ENCODE data around the gene FCRL5.

FCRL5 gene

DNA sequence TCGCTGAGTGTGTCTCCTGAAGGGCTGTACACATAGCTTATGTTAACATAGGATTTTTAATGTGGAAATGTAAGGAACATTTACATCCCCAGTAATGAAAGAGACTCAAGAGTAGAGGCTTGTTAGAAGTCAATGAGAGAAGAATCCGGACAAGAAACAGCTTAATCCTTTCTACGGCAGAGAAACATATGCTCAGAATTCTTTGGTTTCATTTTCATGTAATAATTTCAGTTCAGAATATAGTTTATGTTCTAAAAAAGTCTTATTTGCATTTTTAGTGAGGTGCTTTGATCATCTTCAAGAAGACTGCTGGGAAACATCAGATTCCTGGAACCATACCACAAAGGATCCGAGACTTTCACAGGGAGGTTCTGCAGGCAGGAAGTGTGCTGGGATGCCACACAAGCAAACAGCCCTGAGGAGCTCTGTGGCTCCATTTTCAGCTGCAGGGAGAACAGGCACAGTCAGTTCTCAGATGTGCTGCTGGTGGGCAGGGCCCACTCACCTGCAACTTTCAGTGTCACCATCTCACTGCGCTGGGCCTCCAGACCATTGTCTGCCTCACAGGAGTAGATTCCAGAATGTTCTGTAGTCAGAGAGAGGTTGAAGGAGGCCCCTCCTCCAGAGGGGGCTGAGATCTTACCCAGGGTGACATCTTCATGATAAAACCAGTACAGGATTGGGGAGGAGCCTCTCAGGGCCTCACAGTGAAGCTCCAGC lies 28.4 kb downstream of the FCRL5 start:
- no peak for DNase-seq (ENCODE audit: low read depth)

DNA sequence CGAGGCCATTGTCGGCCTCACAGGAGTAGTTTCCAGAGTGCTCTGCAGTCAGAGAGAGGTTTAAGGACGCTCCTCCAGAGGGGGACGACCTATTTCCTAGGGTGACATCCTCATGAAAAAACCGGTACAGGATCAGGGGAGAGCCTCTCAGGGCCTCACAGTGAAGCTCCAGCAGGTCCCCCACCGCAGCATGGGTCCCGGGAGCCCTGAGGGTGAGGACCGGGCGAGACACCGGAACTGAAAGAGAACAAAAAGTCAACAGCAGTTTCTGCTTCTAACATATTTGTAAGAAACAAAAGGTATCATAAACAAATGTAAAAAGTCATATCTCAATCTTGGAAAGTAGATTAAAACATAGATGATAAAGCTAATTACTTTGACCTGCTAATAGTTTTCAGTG lies 31.3 kb downstream of the FCRL5 start:
- no peak for DNase-seq (ENCODE audit: low read depth)

DNA sequence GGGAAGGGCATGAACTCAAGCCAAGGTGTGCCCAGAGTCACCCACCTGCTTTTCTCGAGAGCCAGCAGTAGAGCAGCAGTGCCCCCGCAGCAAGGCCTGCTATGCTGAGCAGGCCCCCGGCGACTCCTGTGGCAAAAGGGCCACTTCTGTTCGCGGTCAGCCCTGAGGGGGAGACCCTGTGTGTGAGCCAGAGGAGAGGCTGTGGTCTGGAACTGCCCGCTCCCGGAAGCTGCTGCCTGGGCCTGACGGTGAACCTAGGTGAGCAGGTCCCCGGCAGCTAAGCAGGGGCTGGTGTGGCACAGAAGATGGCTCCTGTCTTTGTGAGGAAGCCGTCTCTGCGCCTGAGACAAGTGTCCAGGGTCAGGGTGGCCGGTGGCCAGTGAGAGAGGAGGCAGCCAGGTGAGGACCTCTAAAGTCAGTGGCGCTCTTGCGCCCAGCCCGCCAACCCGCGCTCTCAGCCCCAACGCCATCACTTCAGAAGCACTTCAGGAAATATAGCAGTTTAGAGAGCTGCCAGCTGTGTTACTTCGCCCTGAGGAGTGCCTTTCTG lies 31.9 kb downstream of the FCRL5 start:
- DNase-seq (ENCODE audit: low read depth) = no peak

DNA sequence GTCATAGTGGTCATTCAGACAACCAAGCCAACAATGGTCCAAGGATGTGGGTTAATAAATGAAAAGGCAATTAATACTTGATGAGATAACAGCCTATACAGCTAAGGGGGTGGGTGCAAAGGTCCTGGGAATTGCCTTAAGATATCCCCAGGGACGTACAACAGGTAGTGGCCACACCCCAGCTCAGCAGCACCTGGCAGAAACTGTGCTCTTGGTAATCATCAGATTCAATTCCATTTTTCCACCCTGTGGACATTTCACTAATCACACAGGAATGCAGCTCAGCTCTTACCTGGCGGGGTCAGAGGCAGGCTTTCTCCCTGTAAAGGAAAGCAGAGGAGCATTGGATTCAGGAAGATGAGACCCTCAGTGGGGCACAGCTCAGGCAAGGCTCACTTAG lies 32.9 kb downstream of the FCRL5 start:
- no peak for DNase-seq (ENCODE audit: low read depth)

DNA sequence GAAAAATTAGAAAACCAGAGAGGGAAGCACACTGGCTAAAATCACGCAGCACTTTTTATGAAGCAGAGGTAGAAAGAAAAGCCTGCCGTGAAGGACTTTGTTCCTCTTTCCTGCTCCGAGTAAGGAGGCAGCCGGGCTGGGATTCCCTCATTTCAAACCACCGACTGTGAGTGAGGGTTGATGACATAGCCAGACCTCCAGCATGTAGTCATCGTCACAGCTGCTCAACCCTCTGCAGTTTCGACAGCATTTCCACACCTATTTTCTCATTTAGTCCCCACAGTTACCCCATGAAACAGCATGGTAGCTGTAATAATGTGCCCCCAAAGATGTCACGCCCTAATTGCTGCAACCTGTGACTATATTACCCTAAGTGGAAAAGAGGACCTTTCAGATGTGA lies 35.3 kb downstream of the FCRL5 start:
- DNase-seq (ENCODE audit: low read depth) = no peak

DNA sequence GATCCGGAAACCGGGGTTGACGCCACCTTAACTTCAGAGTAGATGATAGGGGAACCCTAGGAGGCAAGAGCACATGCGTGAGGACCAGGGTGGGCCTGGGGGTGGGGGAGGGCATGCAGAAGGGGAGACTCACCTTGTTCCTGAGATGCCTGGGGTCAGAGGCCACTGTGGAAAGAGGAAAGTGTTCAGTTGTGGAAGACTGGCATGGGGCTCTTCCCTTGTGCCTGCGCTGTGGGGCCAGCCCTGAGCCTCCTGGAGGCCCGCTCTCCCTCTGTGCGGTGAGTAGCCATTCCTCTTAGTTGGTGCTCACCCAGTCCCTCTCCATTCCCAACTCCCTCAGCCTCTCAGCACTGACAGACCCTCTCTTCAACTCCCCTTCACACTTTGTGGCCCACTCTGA lies 36.6 kb downstream of the FCRL5 start:
- DNase-seq (ENCODE audit: low read depth) = no peak

DNA sequence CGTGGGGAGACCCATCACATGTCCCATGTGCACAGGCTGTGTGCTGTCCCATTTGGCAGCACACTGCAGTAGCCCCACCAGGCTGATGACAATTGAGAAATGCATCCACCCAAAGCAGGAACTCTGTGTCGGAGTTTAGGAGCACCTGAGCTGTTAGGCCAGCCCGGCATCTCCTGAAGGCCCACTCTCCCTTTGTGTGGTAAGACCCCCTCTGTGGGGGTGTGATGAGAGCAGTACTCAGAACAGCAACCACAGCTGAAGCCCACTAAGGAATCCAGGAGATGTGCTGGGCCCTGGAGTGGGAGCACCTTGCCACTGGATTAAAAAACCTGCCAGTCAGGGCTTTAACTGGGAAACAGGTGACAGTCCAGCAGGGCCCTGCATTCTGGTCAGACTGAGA lies 37.2 kb downstream of the FCRL5 start:
- DNase-seq (ENCODE audit: low read depth) = no peak

DNA sequence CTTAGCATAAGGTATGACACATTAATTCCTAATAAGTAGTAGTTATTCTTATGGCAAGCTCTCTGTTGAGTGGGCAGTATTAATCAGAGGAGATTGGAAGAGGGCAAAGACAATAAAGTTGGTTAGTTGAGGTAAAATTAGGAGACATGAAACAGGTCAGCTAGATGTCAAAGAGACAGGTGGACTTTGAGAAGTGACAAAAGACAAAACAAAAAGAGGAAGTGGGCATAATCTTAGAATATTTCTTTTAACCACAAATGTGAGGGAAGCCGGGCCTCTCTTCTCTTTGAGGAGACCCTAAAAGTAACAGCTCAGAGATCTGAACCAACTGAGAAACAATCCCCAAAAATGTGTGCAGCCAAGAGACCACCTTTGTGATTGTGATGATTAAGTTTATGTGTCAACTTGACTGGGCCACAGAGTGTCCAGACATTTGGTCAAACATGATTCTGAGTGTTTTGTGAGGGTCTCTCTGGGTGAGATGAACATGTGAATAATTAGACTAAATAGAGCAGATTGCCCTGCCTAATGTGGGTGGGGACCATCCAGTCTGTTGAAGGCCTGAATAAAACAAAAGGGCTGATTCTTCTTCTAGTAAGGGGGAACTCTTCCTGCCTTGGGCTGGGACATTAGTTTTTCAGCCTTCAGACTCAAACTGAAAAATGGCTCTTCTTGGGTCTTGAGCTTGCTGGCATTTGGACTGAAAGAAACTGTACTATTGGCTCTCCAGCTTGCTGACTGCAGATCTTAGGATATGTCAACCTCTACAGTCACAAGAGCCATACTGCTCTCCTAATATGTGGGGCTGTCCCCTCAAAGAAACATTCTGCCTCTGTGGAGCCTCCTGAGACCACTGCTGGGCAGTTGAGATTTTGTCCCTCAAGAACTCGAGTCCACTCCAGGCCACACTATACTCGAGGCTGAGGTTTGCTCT lies 40.0 kb downstream of the FCRL5 start:
- no peak for DNase-seq (ENCODE audit: low read depth)

DNA sequence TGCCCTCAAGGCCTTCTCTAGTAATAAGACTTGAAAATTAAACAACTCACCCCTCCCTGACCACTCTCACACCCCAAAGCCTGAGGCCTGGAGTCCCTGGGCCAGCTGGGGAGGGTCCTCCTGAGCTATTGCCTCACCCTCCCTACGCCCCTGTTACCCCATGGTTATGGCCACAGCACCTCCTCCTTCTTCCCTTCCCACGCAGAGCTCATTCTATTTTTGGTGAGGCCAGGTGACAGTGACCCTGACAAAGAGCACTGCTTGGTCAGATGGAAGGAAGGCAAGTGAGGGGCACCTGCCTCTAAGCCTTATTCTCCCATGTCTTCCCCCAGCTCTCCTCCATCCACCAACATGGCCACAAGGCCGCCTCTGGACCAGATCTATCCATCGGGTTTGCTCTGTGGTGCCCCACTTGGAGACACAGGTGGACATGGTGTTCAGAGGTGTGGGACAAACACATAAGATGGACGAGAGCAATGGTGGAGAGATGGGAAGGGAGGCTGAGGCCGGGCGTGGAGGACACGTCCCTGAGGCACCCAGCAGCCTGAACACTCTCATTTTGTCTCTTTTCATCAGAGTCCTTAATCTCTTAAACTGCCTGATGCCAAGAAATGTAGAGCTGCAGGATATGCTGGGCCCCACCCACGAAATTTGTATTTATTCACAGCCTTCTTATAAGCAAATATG lies 42.6 kb downstream of the FCRL5 start:
- DNase-seq (ENCODE audit: low read depth) = no peak

DNA sequence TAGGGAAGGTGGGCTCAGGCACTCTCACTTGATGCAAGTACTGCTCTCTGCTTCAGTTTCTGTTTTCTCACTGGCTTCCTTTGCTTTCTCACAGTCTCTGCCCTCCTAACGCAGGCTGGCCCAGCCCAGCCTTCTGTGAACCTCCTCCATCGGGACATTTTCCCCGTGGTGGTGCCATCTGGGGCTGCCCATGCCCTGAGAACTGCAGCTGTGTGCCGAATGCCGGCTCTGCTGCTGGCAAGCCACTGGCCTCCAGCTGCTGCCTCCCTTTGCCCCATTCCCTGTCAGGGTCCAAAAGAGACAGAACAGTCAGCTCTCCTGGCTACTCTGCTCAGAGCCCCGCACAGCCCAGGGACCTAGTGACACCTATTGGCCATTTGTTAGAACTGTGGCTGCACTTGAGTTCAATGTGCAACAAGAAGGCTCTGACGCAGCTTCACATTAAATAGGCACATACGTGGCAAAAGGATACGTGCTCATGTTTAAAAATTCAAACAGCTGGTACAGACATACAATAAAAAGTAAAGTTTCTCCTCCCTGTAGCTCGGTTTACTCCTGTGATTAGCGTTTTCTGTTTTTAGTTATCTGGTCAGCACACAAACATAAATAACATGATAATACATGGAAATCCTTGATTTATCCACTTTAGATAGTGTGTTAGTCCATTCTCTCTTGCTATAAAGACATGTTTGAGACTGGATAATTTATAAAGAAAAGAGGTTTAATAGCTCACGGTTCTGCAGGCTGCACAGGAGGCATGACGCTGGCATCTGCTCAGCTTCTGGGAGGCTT lies 46.6 kb downstream of the FCRL5 start:
- DNase-seq (ENCODE audit: low read depth) = no peak

DNA sequence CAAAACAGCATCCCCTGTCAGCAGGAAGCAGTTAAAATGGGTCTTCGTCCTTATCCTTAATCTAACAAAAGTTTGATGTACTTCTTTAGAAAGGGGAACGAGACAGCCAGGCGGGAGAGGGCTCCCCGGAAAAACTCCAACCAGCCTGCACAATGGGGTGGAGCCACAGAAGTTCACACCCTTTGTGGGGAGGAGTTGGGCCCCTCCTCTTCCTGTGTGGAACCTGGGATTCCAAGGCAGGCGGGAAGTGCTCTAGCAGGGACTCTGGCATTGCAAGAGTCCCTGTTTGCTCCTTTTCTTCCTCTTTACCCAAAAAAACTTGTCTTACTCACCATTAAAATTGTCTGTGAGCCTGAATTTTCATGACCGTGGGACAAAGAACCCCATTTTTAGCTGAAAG lies 47.7 kb downstream of the FCRL5 start:
- no peak for DNase-seq (ENCODE audit: low read depth)

DNA sequence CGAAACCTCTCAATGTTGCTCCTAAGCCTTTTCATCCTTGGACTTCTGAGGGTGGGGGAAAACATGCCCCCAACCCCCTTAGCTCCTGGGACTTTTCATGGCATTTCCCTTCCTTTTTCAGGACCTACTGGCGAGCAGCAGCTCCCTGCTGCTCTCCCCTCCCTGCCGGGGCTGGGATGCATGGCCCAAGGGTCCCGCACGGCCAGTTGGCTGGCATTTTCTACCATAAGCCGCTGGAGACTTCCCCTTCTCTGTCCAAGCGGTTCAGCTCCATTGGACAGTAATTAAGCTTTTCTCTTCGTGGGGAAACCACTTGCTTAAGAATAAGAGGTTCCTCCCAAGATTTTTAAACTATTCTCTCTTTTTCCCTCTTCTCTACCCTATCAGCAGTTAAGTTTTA lies 52.8 kb downstream of the FCRL5 start:
- DNase-seq (ENCODE audit: low read depth) = no peak

DNA sequence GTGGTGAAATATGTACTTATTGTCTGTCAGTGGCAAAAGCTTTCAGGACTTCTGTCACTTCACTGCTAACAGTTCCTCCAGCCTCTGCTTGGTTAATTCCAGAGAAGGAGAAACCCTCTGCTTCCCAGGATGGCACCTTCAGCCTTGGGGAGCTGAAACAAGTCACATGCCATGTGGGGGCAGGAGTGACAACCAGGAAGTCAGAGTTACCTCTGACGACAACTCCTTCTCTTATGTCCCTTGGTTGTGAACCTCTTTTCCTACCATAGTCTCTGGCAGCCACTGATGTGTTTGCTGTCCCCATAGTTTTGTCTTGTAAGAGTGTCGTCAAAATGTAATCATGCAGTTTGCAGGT lies 53.6 kb downstream of the FCRL5 start:
- no peak for DNase-seq (ENCODE audit: low read depth)

DNA sequence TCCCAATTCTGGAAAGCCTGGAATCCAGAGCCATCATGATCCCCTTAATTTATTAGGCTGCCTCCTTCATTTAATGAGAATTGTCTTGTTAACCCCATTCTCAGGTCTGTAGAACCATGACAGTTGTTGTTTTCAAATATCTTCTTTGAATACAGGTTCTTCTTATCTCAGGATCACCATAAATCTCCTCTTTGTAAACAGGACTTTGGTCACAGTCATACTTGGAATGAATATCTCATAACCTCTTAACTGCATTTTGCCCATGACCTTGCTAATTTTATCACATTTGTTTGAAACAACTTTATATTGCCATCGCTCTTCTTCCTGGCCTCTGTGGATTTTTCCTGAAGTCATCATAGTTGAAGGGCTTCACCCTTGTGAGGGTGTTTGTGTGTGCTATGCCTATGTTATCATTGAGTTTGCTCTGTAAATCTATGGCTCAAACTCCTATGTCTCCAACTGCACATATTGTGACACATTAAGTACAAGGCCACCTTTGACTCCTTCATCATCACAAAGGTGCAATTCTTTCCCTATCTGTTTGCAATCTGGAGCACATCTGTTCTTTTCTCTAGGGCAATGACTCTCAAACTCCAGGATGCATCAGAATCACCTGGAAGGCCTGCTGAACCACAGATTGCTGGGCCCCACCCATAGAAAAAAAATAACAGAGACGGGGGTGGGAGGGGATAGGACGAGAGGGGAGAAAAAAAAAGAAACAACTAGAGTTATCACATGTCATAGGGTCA lies 54.2 kb downstream of the FCRL5 start:
- no peak for DNase-seq (ENCODE audit: low read depth)

DNA sequence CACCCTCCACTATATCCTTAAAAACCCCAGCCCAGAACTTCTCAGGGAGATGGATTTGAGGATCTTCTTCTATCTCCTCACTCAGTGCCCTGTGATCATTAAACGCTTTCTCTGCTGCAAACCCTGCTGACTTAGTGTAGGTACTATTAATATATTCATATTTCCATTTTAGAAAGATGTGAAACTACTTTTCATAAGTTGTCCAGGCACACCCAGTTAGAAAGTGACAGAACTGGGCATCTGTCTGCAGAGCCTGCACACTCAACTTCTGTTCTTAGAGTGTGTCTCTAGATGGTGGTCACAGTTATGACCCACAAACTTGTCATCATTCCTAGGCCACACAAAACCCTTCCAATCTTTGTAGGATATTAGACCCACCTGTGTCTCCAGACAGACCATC lies 55.0 kb downstream of the FCRL5 start:
- DNase-seq (ENCODE audit: low read depth) = no peak

DNA sequence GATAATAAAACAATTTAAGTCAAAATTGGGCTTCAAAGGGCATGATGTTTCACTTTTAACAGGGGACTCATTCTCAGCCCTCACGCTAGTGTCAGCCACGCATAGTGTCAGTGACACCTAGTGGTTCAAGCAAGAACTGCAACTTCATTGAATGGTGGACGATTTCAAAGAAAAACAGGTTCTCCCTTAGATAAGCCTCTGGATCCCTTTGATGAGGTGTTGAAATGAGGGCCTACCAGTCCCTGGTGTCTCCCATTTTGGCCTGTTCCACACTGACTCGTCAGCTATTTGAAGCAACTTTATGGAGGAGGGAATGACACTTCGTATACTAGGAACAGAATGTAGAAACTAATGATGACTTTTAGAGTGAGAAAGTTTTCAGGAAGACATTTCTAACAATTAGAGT lies 56.2 kb downstream of the FCRL5 start:
- DNase-seq (ENCODE audit: low read depth) = peak; percentile 10

DNA sequence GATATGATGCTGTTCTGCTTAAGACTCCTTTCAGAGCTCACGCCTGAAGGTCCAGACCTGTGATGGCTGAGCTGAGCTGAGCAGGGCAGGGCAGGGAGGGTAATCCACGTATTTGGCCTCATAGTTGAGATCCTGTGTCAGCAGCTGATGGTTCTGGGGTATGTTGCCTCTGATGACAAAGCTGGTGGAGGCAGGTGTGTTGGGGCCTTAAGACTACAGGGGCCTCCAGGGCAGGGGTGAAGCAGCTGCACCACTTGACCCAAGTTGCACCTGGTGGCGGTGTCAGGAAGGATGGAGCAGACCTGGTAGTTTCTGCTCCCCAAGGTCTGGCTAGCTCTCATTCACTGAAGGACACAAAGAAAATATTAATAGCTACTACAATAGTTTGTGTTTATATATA lies 57.0 kb downstream of the FCRL5 start:
- no peak for DNase-seq (ENCODE audit: low read depth)

DNA sequence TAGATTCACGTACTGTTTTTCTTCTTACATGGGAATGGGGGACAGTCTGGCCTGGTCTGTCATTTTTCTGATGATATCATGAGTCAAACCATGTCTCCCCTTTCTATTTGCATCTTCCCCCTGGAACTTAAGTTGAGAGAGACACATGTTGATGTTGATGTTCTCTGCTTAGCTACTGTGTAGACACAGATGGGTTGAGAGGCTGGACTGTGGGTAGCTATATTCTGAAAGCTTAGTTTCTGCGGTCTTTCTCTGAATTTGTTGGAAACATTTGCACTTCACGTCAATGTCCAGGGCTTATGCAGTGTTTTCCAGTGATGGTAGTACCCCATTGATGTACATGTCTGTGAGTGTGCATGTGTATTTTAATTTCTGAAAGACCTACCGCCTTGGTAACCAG lies 58.2 kb downstream of the FCRL5 start:
- DNase-seq (ENCODE audit: low read depth) = no peak

DNA sequence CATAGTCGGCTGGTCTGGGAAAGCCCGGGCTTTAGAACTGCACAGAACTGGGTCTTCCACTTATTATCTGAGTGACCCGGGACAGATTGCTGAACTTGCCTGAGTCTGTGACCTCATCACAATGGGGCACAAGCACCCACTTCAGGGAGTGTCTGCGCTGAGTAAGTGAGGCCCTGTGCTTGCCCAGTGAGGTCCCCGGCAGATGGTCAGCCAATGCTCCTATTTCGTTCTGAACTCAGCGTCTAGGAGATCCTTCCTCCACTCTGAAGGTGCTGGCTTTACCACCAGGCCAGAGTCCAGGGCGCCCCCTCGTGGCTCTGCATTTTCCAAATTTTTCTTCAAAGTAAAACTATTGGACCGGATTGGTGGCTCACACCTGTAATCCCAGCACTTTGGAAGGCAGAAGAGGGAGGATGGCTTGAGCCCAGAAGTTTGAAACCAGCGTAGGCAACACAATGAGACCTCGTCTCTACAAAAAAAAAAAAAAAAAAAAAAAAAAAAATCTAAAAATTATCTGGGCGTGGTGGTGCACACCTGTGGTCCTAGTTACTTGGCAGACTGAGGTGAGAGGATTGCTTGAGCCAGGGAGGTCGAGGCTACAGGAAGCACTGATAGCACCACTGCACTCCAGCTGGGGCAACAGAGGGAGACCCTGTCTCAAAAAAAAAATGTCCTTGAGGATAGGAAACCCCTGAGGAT lies 61.7 kb downstream of the FCRL5 start:
- peak; percentile 14 for DNase-seq (ENCODE audit: low read depth)

DNA sequence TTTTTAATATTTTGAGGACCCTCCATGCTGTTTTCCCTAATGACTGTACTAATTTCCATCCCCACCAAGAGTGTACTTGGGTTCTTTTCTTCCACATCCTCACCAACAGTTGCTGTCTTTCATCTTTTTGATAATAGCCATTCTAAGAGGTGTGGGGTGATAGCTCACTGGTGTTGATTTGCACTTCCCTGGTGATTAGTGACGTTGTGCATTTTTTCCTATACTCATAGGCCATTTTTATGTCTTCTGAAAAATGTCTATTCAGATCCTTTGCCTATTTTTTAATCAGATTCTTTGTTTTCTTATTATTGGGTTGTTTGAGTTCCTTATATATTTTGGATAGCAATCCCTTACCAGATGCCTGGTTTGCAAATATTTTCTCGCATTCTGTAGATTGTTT lies 64.2 kb downstream of the FCRL5 start:
- DNase-seq (ENCODE audit: low read depth) = no peak

DNA sequence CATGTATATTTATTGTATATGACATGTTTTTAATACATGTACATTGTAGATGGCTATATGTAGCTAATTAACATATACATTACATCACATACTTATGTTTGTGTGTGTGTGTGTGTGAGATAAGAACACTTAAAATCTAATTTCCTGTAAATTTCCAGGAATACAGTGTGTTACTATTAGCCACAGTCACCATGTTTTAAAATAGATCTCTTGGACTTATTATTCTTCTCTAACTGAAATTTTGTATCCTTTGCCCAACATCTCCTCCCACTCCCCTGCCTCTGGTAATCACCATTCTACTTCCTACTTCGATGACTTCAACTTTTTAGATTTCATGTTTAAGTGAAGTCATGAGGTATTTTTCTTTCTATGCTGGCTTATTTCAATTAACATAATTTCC lies 64.8 kb downstream of the FCRL5 start:
- DNase-seq (ENCODE audit: low read depth) = no peak

All from activated gamma-delta T cell treated with anti-CD3 and anti-CD28 coated beads, Interleukin-2, amount 50 U/mL, for 16 hours (primary cell).